Measurements from ENCODE around the gene FAM169A.
"Not testable (repeated sequence)": the region's sequence is repeated elsewhere in the genome, so short reads cannot be mapped to it uniquely, and the experiment has no call there.

FAM169A gene

GRCh38 chr5:74865804-74866595 lies at the start of gene FAM169A:
FAM169A (minus strand) TSS chr5:74866387; CDS start chr5:74841676, 24,711 bp downstream.
- peak within 1 kb of the TSS; percentile 99 for H2AFZ ChIP-seq (ENCODE audit: low read depth, low read length)
- peaks cover 39% of the 10 kb centered on the region for H3K4me1 ChIP-seq (ENCODE audit: insufficient read depth, low read length)
- H3K27me3 ChIP-seq (ENCODE audit: insufficient read depth, low read length): no peaks in the 10 kb centered on the region
- H3K36me3 ChIP-seq (ENCODE audit: insufficient read depth, low read length): no peaks in the 10 kb centered on the region
- H3K9me3 ChIP-seq (ENCODE audit: low read length): no peaks in the 10 kb centered on the region
- H3K4me3 ChIP-seq (ENCODE audit: low read length): peak within 1 kb of the TSS; percentile 96

GRCh38 chr5:74915488-74915887 lies 49.3 kb upstream of the FAM169A start:
- no peaks in the 10 kb centered on the region for H3K36me3 ChIP-seq (ENCODE audit: insufficient read depth, low read length)
- H2AFZ ChIP-seq (ENCODE audit: low read depth, low read length): no peak overlapping the region
- no peaks in the 10 kb centered on the region for H3K9me3 ChIP-seq (ENCODE audit: low read length)
- no peaks in the 10 kb centered on the region for H3K27me3 ChIP-seq (ENCODE audit: insufficient read depth, low read length)
- H3K4me3 ChIP-seq (ENCODE audit: low read length): no peak overlapping the region
- H3K4me1 ChIP-seq (ENCODE audit: insufficient read depth, low read length): no peaks in the 10 kb centered on the region

GRCh38 chr5:74911421-74911820 lies 45.2 kb upstream of the FAM169A start:
- not testable (repeated sequence) for H3K9me3 ChIP-seq (ENCODE audit: low read length); H3K4me3 ChIP-seq (ENCODE audit: low read length); H3K36me3 ChIP-seq (ENCODE audit: insufficient read depth, low read length); H3K4me1 ChIP-seq (ENCODE audit: insufficient read depth, low read length); H3K27me3 ChIP-seq (ENCODE audit: insufficient read depth, low read length); H2AFZ ChIP-seq (ENCODE audit: low read depth, low read length)

GRCh38 chr5:74909888-74910287 lies 43.7 kb upstream of the FAM169A start:
- H3K4me3 ChIP-seq (ENCODE audit: low read length); H3K27me3 ChIP-seq (ENCODE audit: insufficient read depth, low read length); H3K4me1 ChIP-seq (ENCODE audit: insufficient read depth, low read length); H3K9me3 ChIP-seq (ENCODE audit: low read length); H3K36me3 ChIP-seq (ENCODE audit: insufficient read depth, low read length); H2AFZ ChIP-seq (ENCODE audit: low read depth, low read length): not testable (repeated sequence)

- H2AFZ ChIP-seq (ENCODE audit: low read depth, low read length); H3K4me3 ChIP-seq (ENCODE audit: low read length); H3K9me3 ChIP-seq (ENCODE audit: low read length); H3K4me1 ChIP-seq (ENCODE audit: insufficient read depth, low read length); H3K36me3 ChIP-seq (ENCODE audit: insufficient read depth, low read length); H3K27me3 ChIP-seq (ENCODE audit: insufficient read depth, low read length): not testable (repeated sequence)
Observed at GRCh38 chr5:74908237-74908636, 42.0 kb upstream of the FAM169A start.

GRCh38 chr5:74904713-74905112 lies 38.5 kb upstream of the FAM169A start:
- not testable (repeated sequence) for H3K27me3 ChIP-seq (ENCODE audit: insufficient read depth, low read length)

GRCh38 chr5:74903165-74903787 lies 37.1 kb upstream of the FAM169A start:
- H3K36me3 ChIP-seq (ENCODE audit: insufficient read depth, low read length): no peaks in the 10 kb centered on the region
- no peak overlapping the region for H2AFZ ChIP-seq (ENCODE audit: low read depth, low read length)
- no peaks in the 10 kb centered on the region for H3K4me1 ChIP-seq (ENCODE audit: insufficient read depth, low read length)
- no peaks in the 10 kb centered on the region for H3K9me3 ChIP-seq (ENCODE audit: low read length)
- H3K4me3 ChIP-seq (ENCODE audit: low read length): no peak overlapping the region
- no peaks in the 10 kb centered on the region for H3K27me3 ChIP-seq (ENCODE audit: insufficient read depth, low read length)

More at GRCh38 chr5:74904713-74905112, 38.5 kb upstream of the FAM169A start:
- not testable (repeated sequence) for H3K4me1 ChIP-seq (ENCODE audit: insufficient read depth, low read length); H3K9me3 ChIP-seq (ENCODE audit: low read length); H3K36me3 ChIP-seq (ENCODE audit: insufficient read depth, low read length); H2AFZ ChIP-seq (ENCODE audit: low read depth, low read length); H3K4me3 ChIP-seq (ENCODE audit: low read length)

GRCh38 chr5:74897049-74897448 lies 30.9 kb upstream of the FAM169A start:
- Histone ChIP-seq H3K4me1 (ENCODE audit: insufficient read depth, low read length) (no peaks in the 10 kb centered on the region), H3K9me3 (ENCODE audit: low read length) (no peaks in the 10 kb centered on the region), H2AFZ (ENCODE audit: low read depth, low read length) (no peak overlapping the region), H3K27me3 (ENCODE audit: insufficient read depth, low read length) (no peaks in the 10 kb centered on the region), H3K36me3 (ENCODE audit: insufficient read depth, low read length) (no peaks in the 10 kb centered on the region), H3K4me3 (ENCODE audit: low read length) (no peak overlapping the region)

- Histone ChIP-seq H2AFZ (ENCODE audit: low read depth, low read length) (no peak overlapping the region), H3K9me3 (ENCODE audit: low read length) (no peaks in the 10 kb centered on the region), H3K4me3 (ENCODE audit: low read length) (no peak overlapping the region), H3K4me1 (ENCODE audit: insufficient read depth, low read length) (no peaks in the 10 kb centered on the region), H3K27me3 (ENCODE audit: insufficient read depth, low read length) (no peaks in the 10 kb centered on the region), H3K36me3 (ENCODE audit: insufficient read depth, low read length) (no peaks in the 10 kb centered on the region)
Observed at GRCh38 chr5:74895906-74896305, 29.7 kb upstream of the FAM169A start.

GRCh38 chr5:74894351-74894750 lies 28.2 kb upstream of the FAM169A start:
- Histone ChIP-seq H3K9me3 (ENCODE audit: low read length) (no peaks in the 10 kb centered on the region), H3K4me3 (ENCODE audit: low read length) (no peak overlapping the region), H3K36me3 (ENCODE audit: insufficient read depth, low read length) (no peaks in the 10 kb centered on the region), H2AFZ (ENCODE audit: low read depth, low read length) (no peak overlapping the region), H3K4me1 (ENCODE audit: insufficient read depth, low read length) (no peaks in the 10 kb centered on the region), H3K27me3 (ENCODE audit: insufficient read depth, low read length) (no peaks in the 10 kb centered on the region)

GRCh38 chr5:74892921-74893320 lies 26.7 kb upstream of the FAM169A start:
- no peaks in the 10 kb centered on the region for H3K9me3 ChIP-seq (ENCODE audit: low read length)

GRCh38 chr5:74889523-74890105 lies 23.4 kb upstream of the FAM169A start:
- Histone ChIP-seq H3K9me3 (ENCODE audit: low read length) (no peaks in the 10 kb centered on the region), H3K36me3 (ENCODE audit: insufficient read depth, low read length) (no peaks in the 10 kb centered on the region), H3K27me3 (ENCODE audit: insufficient read depth, low read length) (no peaks in the 10 kb centered on the region), H2AFZ (ENCODE audit: low read depth, low read length) (no peak overlapping the region), H3K4me3 (ENCODE audit: low read length) (no peak overlapping the region), H3K4me1 (ENCODE audit: insufficient read depth, low read length) (no peaks in the 10 kb centered on the region)

More at GRCh38 chr5:74892921-74893320, 26.7 kb upstream of the FAM169A start:
- no peaks in the 10 kb centered on the region for H3K36me3 ChIP-seq (ENCODE audit: insufficient read depth, low read length)
- no peak overlapping the region for H3K4me3 ChIP-seq (ENCODE audit: low read length)
- no peaks in the 10 kb centered on the region for H3K4me1 ChIP-seq (ENCODE audit: insufficient read depth, low read length)
- H2AFZ ChIP-seq (ENCODE audit: low read depth, low read length): no peak overlapping the region
- H3K27me3 ChIP-seq (ENCODE audit: insufficient read depth, low read length): no peaks in the 10 kb centered on the region

- Histone ChIP-seq H3K36me3 (ENCODE audit: insufficient read depth, low read length) (no peaks in the 10 kb centered on the region), H3K27me3 (ENCODE audit: insufficient read depth, low read length) (no peaks in the 10 kb centered on the region), H2AFZ (ENCODE audit: low read depth, low read length) (no peak overlapping the region), H3K9me3 (ENCODE audit: low read length) (no peaks in the 10 kb centered on the region), H3K4me1 (ENCODE audit: insufficient read depth, low read length) (no peaks in the 10 kb centered on the region), H3K4me3 (ENCODE audit: low read length) (no peak overlapping the region)
Observed at GRCh38 chr5:74888117-74888516, 21.9 kb upstream of the FAM169A start.
